HFF-Myc (cell line): ENCODE measurements around the gene NOCT.

Source experiments
- DNase-seq: peaks from one replicate; pipeline ENCODE4 v3.0.0-alpha.2; 2011; ENCODE audit warnings: low read depth; ENCODE audit errors: extremely low read depth
- H3K4me3 ChIP-seq: replicated peaks from 2 replicates; pipeline ENCODE4 v1.5.1; 2011; ENCODE audit warnings: low read depth, mild to moderate bottlenecking, control low read depth, low read length
- TF ChIP-seq, protein P1 (sequence below): IDR thresholded peaks from 2 replicates; pipeline ENCODE4 v1.5.1; 2012; ENCODE audit warnings: mild to moderate bottlenecking, low read depth, low read length, control low read depth; ENCODE audit errors: missing control alignments

Gene NOCT

DNA sequence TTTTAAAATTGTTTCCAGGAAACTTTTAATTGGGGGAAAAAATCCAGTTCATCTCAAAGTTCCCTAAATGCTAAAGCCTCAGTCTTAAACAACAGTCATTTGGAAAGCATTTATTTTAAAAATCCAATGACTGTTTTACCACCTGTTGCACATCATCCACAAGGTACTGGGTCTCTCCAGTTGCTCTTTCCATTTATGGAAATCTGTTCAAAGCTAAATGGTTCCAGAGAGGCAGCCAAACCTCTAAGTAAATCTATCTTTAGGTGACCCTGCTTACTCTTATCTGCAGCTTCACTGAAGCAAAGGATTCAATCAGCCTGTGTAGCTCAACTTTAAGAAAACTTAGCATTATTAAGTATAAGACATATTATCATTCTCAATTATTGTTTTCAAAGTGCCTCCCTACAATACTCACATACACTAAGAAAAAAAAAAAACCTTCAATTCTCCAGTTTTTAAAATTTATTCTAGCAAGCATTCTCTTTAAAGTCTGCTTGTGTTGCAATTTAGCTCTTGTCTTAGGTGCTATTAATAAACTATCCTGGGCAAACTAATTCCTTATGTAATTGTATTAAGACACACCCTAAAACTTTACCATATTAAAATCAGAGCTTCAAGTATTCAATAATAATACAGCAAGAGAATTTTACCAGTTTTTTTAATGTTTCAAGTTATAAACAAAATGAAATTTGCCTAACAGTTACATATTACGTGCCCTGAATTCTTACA is 60.6 kb downstream of the NOCT start:
- TF ChIP-seq, protein P1, sequence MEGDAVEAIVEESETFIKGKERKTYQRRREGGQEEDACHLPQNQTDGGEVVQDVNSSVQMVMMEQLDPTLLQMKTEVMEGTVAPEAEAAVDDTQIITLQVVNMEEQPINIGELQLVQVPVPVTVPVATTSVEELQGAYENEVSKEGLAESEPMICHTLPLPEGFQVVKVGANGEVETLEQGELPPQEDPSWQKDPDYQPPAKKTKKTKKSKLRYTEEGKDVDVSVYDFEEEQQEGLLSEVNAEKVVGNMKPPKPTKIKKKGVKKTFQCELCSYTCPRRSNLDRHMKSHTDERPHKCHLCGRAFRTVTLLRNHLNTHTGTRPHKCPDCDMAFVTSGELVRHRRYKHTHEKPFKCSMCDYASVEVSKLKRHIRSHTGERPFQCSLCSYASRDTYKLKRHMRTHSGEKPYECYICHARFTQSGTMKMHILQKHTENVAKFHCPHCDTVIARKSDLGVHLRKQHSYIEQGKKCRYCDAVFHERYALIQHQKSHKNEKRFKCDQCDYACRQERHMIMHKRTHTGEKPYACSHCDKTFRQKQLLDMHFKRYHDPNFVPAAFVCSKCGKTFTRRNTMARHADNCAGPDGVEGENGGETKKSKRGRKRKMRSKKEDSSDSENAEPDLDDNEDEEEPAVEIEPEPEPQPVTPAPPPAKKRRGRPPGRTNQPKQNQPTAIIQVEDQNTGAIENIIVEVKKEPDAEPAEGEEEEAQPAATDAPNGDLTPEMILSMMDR: no peak
- DNase-seq: no peak
- H3K4me3 ChIP-seq: no peak overlapping the region

GRCh38 chr4:139077567-139078355 is 62.2 kb downstream of the NOCT start:
- no peak for DNase-seq
- TF ChIP-seq, protein P1: no peak
- no peak overlapping the region for H3K4me3 ChIP-seq

DNA sequence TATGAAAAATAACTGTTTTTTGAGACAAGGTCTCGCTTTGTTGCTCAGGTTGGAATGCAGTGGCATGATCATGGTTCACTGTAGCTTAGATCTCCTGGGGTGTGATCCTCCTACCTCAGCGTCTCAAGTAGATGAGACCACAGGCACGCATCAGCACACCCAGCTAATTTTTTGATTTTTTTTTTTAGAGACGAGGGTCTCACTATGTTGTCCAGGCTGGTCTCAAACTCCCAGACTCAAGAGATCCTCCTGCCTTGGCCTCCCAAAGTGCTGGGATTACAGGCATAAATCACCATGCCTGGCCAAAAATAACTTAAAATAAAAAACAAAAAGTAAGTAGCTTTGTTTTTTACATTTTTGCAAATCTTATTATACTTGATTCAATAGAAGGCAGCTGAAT is 63.3 kb downstream of the NOCT start:
- H3K4me3 ChIP-seq: no peak overlapping the region
- TF ChIP-seq, protein P1: no peak
- no peak for DNase-seq

DNA sequence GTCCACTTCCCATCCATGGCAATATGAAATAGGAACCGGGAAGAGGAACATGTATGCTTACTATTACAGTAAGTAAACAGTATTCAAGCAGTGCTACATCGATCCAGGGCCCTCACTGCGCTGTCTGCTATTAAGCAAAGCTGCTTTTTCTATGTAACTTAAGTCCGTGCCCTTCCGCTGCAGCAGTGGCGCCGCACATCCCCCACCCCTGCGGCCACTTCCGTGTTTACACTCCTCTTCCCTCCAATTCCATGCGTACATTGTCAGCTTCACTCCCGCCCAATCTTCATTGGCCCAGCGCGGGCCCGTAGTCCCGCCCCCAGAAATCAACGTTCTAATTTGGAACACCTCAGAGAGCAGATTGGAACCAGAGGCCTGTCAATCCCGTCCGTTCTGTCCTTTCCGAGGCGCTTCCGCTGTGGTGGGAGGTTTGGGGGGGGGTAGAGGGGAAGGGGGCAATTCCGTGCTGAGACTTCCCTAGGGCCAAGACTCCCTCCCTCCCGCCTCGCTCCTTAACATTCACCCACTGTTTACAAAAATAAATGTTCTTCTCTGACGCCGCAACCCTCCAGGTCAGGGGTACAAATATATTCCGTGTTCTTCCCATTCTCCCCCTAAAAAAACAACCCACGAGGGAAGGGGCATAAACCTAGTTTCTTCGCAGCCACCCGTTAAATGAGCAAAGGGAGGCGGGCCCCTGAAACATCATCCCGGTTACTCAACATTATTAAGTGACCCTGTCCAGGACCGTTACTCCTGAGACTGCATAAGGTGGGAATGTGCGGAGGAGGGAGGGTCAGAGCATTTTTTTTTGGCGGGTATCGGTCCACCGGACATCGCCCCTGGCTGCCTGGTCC is 67.4 kb downstream of the NOCT start:
- peak; percentile 93 for DNase-seq
- TF ChIP-seq, protein P1: no peak
- peak overlapping the region; percentile 94 for H3K4me3 ChIP-seq

GRCh38 chr4:139083607-139083955 is 68.0 kb downstream of the NOCT start:
- H3K4me3 ChIP-seq: peak overlapping the region; percentile 94
- TF ChIP-seq, protein P1: no peak
- peak; percentile 17 for DNase-seq

DNA sequence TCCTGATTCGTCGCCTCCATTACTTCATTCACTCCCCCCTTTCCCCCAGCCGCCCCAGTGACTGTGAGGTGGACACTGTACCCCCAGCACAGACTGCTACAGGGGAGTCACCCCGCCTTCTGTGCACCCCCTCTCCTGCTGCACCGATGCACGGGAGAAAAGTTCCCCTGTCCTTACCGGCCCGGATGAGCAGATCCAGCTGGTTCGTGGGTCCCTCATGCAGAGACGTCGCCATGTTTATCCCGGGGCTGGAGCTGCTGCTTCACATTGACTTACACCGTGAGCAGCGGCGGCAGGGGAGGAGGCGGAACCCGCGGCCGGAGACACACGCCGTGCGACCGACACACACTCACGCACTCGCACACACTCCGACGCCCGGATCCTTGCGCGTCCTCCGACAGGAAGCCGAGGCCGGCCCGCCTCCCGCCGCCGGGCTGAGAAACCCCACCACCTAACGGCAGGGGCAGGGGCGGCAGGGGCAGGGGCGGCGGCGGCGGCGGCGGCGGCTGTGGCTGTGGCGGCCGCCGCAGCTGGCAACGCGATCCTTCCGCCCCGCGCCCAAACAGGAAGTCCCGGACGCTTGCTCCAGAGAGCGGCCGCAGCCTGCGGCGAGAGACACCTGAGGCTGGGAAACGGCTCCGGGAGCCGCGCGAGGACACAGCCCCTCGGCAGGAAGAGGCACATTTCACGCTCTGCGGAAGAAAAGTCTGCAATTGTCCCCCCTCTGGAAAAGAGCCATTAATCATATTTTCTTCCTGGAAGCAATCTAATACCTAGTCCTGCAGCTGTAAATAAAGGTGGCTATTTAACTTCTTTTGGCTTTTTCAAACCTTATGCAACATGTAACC is 68.6 kb downstream of the NOCT start:
- peak overlapping the region; percentile 94 for H3K4me3 ChIP-seq
- peak; percentile 63 for DNase-seq
- TF ChIP-seq, protein P1: no peak
